ENCODE measurements around the gene PHLDA2. TPM values are rescaled to one million over a fixed set of nuclear protein-coding genes. Genes with fewer than 3 reads are reported as not detected.

PHLDA2 gene
- total and polyA plus RNA-seq, 12 donors = 0.39 to 14.2 (median 0.89) TPM; not detected in 1

- no peak for TF ChIP-seq CTCF (IDR thresholded peaks at IDR 0.05)
- Histone ChIP-seq H3K4me3 (no peak overlapping the region), H3K9me3 (no peaks in the 10 kb centered on the region), H3K27ac (no peak overlapping the region), H3K36me3 (peaks cover 0 to 100% (median 47%) of the 10 kb centered on the region in 9 donors), H3K4me1 (peaks cover 0 to 24% (median 9%) of the 10 kb centered on the region in 9 donors), H3K27me3 (no peaks in the 10 kb centered on the region)
- intact Hi-C loops (cut with DNase I) = no loop called here
- ATAC-seq = no peak
- DNase-seq = no peak
- WGBS, 2 donors = 86 to 96% methylated on average over 6 of the region's 6 CpGs
These were observed 34.5 kb upstream of the PHLDA2 start for GRCh38 chr11:2963761-2964160.

- peak in 1 of 8 donors; percentile 16 for ATAC-seq
- intact Hi-C loops (cut with DNase I) = no loop called here
- WGBS, 2 donors = 91% methylated on average over 7 of the region's 7 CpGs
- DNase-seq = no peak
- Histone ChIP-seq H3K9me3 (no peaks in the 10 kb centered on the region), H3K27me3 (no peaks in the 10 kb centered on the region), H3K27ac (no peak overlapping the region), H3K4me3 (no peak overlapping the region), H3K36me3 (peaks cover 0 to 100% (median 47%) of the 10 kb centered on the region in 9 donors), H3K4me1 (peaks cover 0 to 24% (median 11%) of the 10 kb centered on the region in 9 donors)
- TF ChIP-seq CTCF (IDR thresholded peaks at IDR 0.05) = no peak
These were observed 34.0 kb upstream of the PHLDA2 start for GRCh38 chr11:2963112-2963754.

GRCh38 chr11:2961080-2961479 is 31.9 kb upstream of the PHLDA2 start:
- WGBS, 2 donors = 72 to 73% methylated on average over 5 of the region's 5 CpGs
- Histone ChIP-seq H3K9me3 (no peaks in the 10 kb centered on the region), H3K27ac (no peak overlapping the region), H3K4me3 (no peak overlapping the region), H3K36me3 (peaks cover 0 to 100% (median 62%) of the 10 kb centered on the region in 9 donors), H3K27me3 (no peaks in the 10 kb centered on the region), H3K4me1 (peaks cover 0 to 24% (median 11%) of the 10 kb centered on the region in 9 donors)
- ATAC-seq = no peak
- DNase-seq = no peak
- intact Hi-C loops (cut with DNase I) = no loop called here
- TF ChIP-seq CTCF (IDR thresholded peaks at IDR 0.05) = no peak

- H3K9me3 ChIP-seq = no peaks in the 10 kb centered on the region
- H3K27ac ChIP-seq = peak overlapping the region in 2 of 10 donors; percentile 3 to 49
- H3K4me1 ChIP-seq = peaks cover 0 to 24% (median 11%) of the 10 kb centered on the region in 9 donors
- no peaks in the 10 kb centered on the region for H3K27me3 ChIP-seq
- ATAC-seq = peak in 2 of 8 donors; percentile 28 to 47
- H3K4me3 ChIP-seq = no peak overlapping the region
- WGBS, 2 donors = 75 to 84% methylated on average over 7 of the region's 7 CpGs
- DNase-seq = no peak
- intact Hi-C loops (cut with DNase I) = no loop called here
- no peak for TF ChIP-seq CTCF (IDR thresholded peaks at IDR 0.05)
- peaks cover 0 to 100% (median 62%) of the 10 kb centered on the region in 9 donors for H3K36me3 ChIP-seq
These were observed 30.9 kb upstream of the PHLDA2 start for GRCh38 chr11:2960139-2960538.
